Measurements from ENCODE around the gene MGAT3. TPM values are rescaled to one million over a fixed set of nuclear protein-coding genes. Genes with fewer than 3 reads are reported as not detected.
A peak's percentile ranks its signal among the peaks of the same experiment; 100 is the strongest.

Gene MGAT3
- polyA plus RNA-seq, 1 experiment, result 0.10 TPM

DNA sequence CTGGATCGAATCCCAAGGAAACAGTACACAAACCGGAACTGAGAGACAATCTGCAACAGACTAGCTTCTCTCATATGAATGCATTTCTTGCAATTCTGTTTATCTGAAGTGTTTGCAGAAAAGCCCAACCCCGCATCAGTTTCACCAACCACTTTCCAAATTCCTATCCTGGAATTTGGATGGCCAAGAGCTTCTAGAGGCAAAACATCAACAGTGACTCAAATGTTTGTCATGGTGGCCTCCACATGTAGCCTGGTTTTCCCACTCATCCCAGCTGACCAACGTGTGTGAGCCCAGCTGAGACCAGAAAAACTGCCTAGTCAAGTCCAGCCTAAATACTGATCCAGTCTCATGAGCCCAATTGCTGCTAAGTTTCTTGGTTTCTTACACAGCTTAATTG is 36.9 kb downstream of the MGAT3 start:
- DNase-seq (ENCODE audit: low read depth, low spot score), result peak; percentile 75
- ChIA-PET CTCF (interaction anchor here (0.7 to 2.6 kb wide), 13 partner anchors 8 to 174 kb away, joined by 3 to 41 read pairs (median 4); partner anchors contain the start of genes MIEF1 and RPL3), POLR2A (interaction anchor here (0.5 to 2.4 kb wide), 7 partner anchors 8 to 876 kb away, joined by 3 to 29 read pairs (median 7); partner anchors contain the start of genes ATF4, MIEF1 and RPL3)
- no peaks in the 10 kb centered on the region for H3K27me3 ChIP-seq (ENCODE audit: control insufficient read depth, insufficient read depth, low read length)
- H3K27ac ChIP-seq (ENCODE audit: low read depth, low read length), result peak overlapping the region; percentile 57
- no peaks in the 10 kb centered on the region; the same call in 1 of the 2 replicates for H3K9me3 ChIP-seq (ENCODE audit: control insufficient read depth, insufficient read depth, low read length)
- H3K4me3 ChIP-seq (ENCODE audit: low read depth, low read length), result no peak overlapping the region
- TF ChIP-seq CTCF (IDR thresholded peaks at IDR 0.05; ENCODE audit: low read depth, low read length), result no peak

DNA sequence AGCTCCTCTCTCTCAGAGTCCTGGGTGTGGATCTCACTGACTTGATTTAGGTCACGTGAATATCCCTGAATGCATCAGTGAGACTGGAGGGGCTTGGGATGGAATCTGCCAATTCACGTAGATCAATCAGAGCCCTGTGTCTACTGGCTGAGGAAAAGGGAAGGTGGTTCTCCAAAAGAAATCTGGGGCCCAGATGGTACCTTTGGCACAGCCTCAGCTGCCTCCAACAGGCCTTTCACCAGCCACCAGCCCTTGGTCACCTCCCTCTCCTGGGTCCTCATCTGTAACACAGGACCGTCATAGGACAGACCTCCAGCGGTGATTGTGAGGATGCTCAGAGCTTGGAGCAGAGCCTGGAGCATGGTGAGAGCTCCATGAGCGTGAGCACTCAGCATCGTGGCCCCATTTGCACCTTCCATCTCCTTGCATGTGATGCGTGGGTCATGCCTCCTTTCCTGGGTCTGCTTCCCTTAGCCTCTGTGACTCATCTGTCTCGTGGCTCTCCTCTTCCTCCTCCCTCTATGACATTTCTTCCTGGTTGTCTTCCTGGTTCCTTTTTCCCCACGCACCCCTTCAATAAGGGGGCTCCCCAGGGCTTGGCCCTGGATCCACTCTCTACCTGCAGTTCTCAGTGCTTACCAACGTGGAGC is 37.8 kb downstream of the MGAT3 start:
- POLR2A ChIA-PET, result interaction anchor here (1.3 to 2.4 kb wide), 3 partner anchors 20 to 175 kb away, joined by 3 to 18 read pairs (median 7); partner anchors contain the start of genes ATF4 and RPL3
- Histone ChIP-seq H3K27ac (ENCODE audit: low read depth, low read length) (peak overlapping the region; percentile 57), H3K27me3 (ENCODE audit: control insufficient read depth, insufficient read depth, low read length) (no peaks in the 10 kb centered on the region)

DNA sequence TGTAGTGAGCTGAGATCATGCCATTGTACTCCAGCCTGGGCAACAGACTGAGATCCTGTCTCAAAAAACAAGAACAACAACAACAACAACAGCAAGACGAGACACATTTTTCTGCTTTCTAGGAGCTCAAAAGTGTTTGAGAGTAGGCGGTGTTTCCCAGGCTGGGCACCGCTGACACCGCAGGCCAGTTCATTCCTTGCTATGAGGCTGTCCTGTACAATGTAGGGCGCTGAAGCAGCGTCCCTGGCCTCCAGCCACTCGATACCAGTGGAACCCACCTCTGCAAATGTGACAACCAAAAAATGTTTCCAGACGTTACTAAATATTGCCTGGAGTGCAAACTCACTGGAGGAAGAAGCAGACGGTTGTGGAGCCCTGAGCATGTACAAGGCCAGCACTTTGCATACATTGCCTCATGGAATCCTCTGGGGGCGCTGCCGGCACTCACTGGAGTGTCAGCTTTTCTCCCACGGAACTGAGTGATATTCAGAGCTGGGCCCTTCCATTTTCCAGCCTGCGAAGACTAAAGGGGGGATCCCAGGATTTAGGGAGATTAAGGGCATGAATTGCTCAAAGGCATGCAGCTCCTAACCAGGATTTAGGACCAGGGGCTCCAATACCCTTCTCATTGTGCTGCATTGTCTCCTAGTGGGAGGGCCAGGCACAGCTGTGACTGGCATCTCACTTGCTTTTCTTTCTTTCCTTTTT is 39.5 kb downstream of the MGAT3 start:
- no peak for DNase-seq (ENCODE audit: low read depth, low spot score)
- ChIA-PET POLR2A (interaction anchor here (0.5 to 1.3 kb wide), 3 partner anchors 24 to 1178 kb away, joined by 3 to 6 read pairs (median 4); no protein-coding TSS in a partner anchor), CTCF (interaction anchor here (0.6 to 2.3 kb wide), 23 partner anchors 10 to 487 kb away, joined by 3 to 22 read pairs (median 4); partner anchors contain the start of gene ATF4)
- Histone ChIP-seq H3K9me3 (ENCODE audit: control insufficient read depth, insufficient read depth, low read length) (no peaks in the 10 kb centered on the region), H3K27ac (ENCODE audit: low read depth, low read length) (no peak overlapping the region), H3K4me3 (ENCODE audit: low read depth, low read length) (no peak overlapping the region), H3K27me3 (ENCODE audit: control insufficient read depth, insufficient read depth, low read length) (no peaks in the 10 kb centered on the region)
- TF ChIP-seq CTCF (IDR thresholded peaks at IDR 0.05; ENCODE audit: low read depth, low read length), result peak; percentile 85

More for the DNA sequence above, 37.8 kb downstream of the MGAT3 start:
- CTCF ChIA-PET, result interaction anchor here (1.0 to 2.6 kb wide), 9 partner anchors 15 to 175 kb away, joined by 4 to 41 read pairs (median 5); partner anchors contain the start of gene RPL3
- Histone ChIP-seq H3K4me3 (ENCODE audit: low read depth, low read length) (no peak overlapping the region), H3K9me3 (ENCODE audit: control insufficient read depth, insufficient read depth, low read length) (no peaks in the 10 kb centered on the region)
- TF ChIP-seq CTCF (IDR thresholded peaks at IDR 0.05; ENCODE audit: low read depth, low read length), result no peak
- DNase-seq (ENCODE audit: low read depth, low spot score), result no peak

DNA sequence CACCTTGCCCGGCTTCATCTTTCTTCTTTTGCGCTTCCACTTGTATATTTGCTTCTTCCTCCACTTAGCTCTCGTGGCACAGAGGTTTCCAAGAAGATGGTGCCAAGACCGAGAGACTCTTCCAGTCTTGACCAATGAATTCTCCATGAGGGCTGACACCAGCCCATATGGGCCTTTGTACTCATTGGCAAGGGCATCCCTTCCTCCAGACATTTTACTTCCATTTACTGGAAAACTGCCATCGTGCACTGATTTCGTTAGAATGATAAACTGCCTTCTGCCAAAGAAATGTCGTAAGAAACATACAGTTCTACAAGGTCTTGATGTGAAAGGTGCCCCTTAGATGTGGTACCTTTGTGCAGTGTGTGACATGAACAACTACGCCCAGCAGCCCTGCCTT is 40.6 kb downstream of the MGAT3 start:
- H3K4me3 ChIP-seq (ENCODE audit: low read depth, low read length), result no peak overlapping the region
- H3K9me3 ChIP-seq (ENCODE audit: control insufficient read depth, insufficient read depth, low read length), result no peaks in the 10 kb centered on the region
- H3K27me3 ChIP-seq (ENCODE audit: control insufficient read depth, insufficient read depth, low read length), result no peaks in the 10 kb centered on the region
- CTCF ChIA-PET, result interaction anchor here (0.6 to 2.3 kb wide), 4 partner anchors 19 to 87 kb away, joined by 3 to 22 read pairs (median 8); no protein-coding TSS in a partner anchor
- POLR2A ChIA-PET, result interaction anchor here (0.7 kb wide), 1 partner anchor 55 kb away, joined by 6 read pairs; no protein-coding TSS in a partner anchor
- no peak overlapping the region for H3K27ac ChIP-seq (ENCODE audit: low read depth, low read length)
- DNase-seq (ENCODE audit: low read depth, low spot score), result no peak
- no peak for TF ChIP-seq CTCF (IDR thresholded peaks at IDR 0.05; ENCODE audit: low read depth, low read length)
